DND-41 (cell line): Measurements from ENCODE around the gene HLA-DPB1.

Source experiments
- ATAC-seq: fragments of 200-7000 bp; cut with Tn5 transposase; 3 replicates; pipeline ENCODE4 v1.9.1; 2021; ENCODE audit warnings: low read depth; ENCODE audit not compliant: insufficient read depth
- DNase-seq: peaks from one replicate; pipeline ENCODE4 v3.0.0-alpha.2; 2020
- H2AFZ ChIP-seq: 2 replicates; pipeline ENCODE4 v1.6.0; 2012; ENCODE audit warnings: low read depth, low read length
- H3K27ac ChIP-seq: 2 replicates; pipeline ENCODE4 v1.5.1; 2012; ENCODE audit warnings: low read length, inconsistent platforms
- H3K27me3 ChIP-seq: fragments of 200-600 bp; sonication (generic); 2 replicates; pipeline ENCODE4 v1.6.0; 2012; ENCODE audit warnings: low read length, mild to moderate bottlenecking, inconsistent platforms; ENCODE audit not compliant: insufficient read depth, poor library complexity
- H3K36me3 ChIP-seq: 2 replicates; pipeline ENCODE4 v1.5.1; 2012; ENCODE audit warnings: low read length, inconsistent platforms; ENCODE audit not compliant: insufficient read depth
- H3K4me1 ChIP-seq: 2 replicates; pipeline ENCODE4 v1.5.1; 2012; ENCODE audit warnings: mild to moderate bottlenecking, low read length; ENCODE audit not compliant: insufficient read depth
- H3K4me2 ChIP-seq: 2 replicates; pipeline ENCODE4 v1.6.0; 2012; ENCODE audit warnings: mild to moderate bottlenecking, moderate library complexity, low read length, inconsistent platforms; ENCODE audit not compliant: insufficient read depth
- H3K4me3 ChIP-seq, 2 experiments: fragments of 200-600 bp in 1 of 2; shearing (Covaris generic) in 1 of 2; 2 replicates each; pipeline ENCODE4 v1.5.1; 2012 to 2016; ENCODE audit warnings: inconsistent platforms in 2 of 2, low read length in 2 of 2, mild to moderate bottlenecking in 2 of 2, low read depth in 1 of 2, moderate library complexity in 1 of 2
- H3K79me2 ChIP-seq: 2 replicates; pipeline ENCODE4 v1.6.0; 2012; ENCODE audit warnings: low read length, inconsistent platforms; ENCODE audit not compliant: insufficient read depth
- H3K9ac ChIP-seq: 2 replicates; pipeline ENCODE4 v1.6.0; 2012; ENCODE audit warnings: low read depth, mild to moderate bottlenecking, inconsistent platforms, low read length, moderate library complexity
- H3K9me3 ChIP-seq: 2 replicates; pipeline ENCODE4 v1.5.1; 2012; ENCODE audit warnings: low read length, moderate library complexity, mild to moderate bottlenecking, inconsistent platforms; ENCODE audit not compliant: insufficient read depth, severe bottlenecking
- H4K20me1 ChIP-seq: 2 replicates; pipeline ENCODE4 v1.6.0; 2012; ENCODE audit warnings: low read length; ENCODE audit not compliant: insufficient read depth
- EZH2 ChIP-seq: IDR thresholded peaks from 3 replicates; pipeline ENCODE4 v1.6.1; 2012; ENCODE audit warnings: borderline replicate concordance, low read depth, mild to moderate bottlenecking, moderate library complexity, low read length, inconsistent platforms; ENCODE audit not compliant: severe bottlenecking
- TF ChIP-seq, protein P1 (sequence below): IDR thresholded peaks from 2 replicates; pipeline ENCODE4 v1.5.1; 2012; ENCODE audit warnings: borderline replicate concordance, low read length, moderate library complexity, mild to moderate bottlenecking; ENCODE audit not compliant: poor library complexity, severe bottlenecking; ENCODE audit errors: extremely low read depth

HLA-DPB1 gene

GRCh38 chr6:33080127-33081089 lies 4.6 kb downstream of the HLA-DPB1 start:
- TF ChIP-seq EZH2 = no peak
- TF ChIP-seq, protein P1, sequence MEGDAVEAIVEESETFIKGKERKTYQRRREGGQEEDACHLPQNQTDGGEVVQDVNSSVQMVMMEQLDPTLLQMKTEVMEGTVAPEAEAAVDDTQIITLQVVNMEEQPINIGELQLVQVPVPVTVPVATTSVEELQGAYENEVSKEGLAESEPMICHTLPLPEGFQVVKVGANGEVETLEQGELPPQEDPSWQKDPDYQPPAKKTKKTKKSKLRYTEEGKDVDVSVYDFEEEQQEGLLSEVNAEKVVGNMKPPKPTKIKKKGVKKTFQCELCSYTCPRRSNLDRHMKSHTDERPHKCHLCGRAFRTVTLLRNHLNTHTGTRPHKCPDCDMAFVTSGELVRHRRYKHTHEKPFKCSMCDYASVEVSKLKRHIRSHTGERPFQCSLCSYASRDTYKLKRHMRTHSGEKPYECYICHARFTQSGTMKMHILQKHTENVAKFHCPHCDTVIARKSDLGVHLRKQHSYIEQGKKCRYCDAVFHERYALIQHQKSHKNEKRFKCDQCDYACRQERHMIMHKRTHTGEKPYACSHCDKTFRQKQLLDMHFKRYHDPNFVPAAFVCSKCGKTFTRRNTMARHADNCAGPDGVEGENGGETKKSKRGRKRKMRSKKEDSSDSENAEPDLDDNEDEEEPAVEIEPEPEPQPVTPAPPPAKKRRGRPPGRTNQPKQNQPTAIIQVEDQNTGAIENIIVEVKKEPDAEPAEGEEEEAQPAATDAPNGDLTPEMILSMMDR = no peak
- no peak for ATAC-seq
- DNase-seq = no peak
- Histone ChIP-seq H3K4me1 (no peaks in the 10 kb centered on the region), H3K27me3 (peaks cover 37% of the 10 kb centered on the region), H3K36me3 (no peaks in the 10 kb centered on the region), H3K4me2 (no peak overlapping the region), H3K9me3 (no peaks in the 10 kb centered on the region), H3K79me2 (no peaks in the 10 kb centered on the region), H3K27ac (no peak overlapping the region), H4K20me1 (0 out of 2 replicates have a peak, but pooled peaks cover 2% of the 10 kb centered on the region), H2AFZ (no peak overlapping the region), H3K4me3 (no peak overlapping the region), H3K9ac (no peak overlapping the region)

- Histone ChIP-seq H3K27ac (no peak overlapping the region), H3K4me1 (no peaks in the 10 kb centered on the region), H2AFZ (no peak overlapping the region), H3K4me2 (no peak overlapping the region), H3K79me2 (no peaks in the 10 kb centered on the region), H3K36me3 (no peaks in the 10 kb centered on the region), H3K4me3 (no peak overlapping the region), H3K27me3 (peaks cover 35% of the 10 kb centered on the region), H4K20me1 (0 out of 2 replicates have a peak, but pooled peaks cover 2% of the 10 kb centered on the region), H3K9ac (no peak overlapping the region), H3K9me3 (no peaks in the 10 kb centered on the region)
- DNase-seq (no peak), ATAC-seq (no peak)
- TF ChIP-seq, protein P1 = no peak
- no peak for TF ChIP-seq EZH2
Observed at GRCh38 chr6:33081098-33081824, 5.5 kb downstream of the HLA-DPB1 start.

DNA sequence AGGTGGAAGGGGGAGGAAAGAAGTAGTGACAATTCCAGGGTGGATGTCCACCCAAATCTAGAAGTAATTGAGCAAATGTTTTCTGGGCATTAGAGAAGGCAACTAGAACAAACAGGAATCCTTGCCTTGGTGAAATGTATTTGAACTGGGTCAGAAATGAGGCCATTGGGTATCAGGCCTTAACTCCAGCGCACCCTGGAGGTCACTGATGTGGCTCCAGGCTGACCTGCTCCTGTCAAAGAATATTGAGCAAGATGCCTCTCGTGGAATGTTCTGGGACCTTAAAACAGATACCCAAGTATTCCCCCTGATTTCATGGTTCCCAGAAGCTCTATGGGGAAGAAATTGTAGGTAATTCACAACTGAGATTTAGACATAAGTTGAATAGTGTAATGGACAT lies 6.9 kb downstream of the HLA-DPB1 start:
- no peak for ATAC-seq

More for the DNA sequence above, 6.9 kb downstream of the HLA-DPB1 start:
- Histone ChIP-seq H3K4me2 (no peak overlapping the region), H2AFZ (no peak overlapping the region), H3K27ac (no peak overlapping the region), H3K4me1 (no peaks in the 10 kb centered on the region), H4K20me1 (0 out of 2 replicates have a peak, but pooled peaks cover 2% of the 10 kb centered on the region), H3K4me3 (no peak overlapping the region), H3K9ac (no peak overlapping the region), H3K36me3 (no peaks in the 10 kb centered on the region), H3K27me3 (peaks cover 39% of the 10 kb centered on the region), H3K79me2 (no peaks in the 10 kb centered on the region), H3K9me3 (no peaks in the 10 kb centered on the region)
- TF ChIP-seq, protein P1 = peak; percentile 30
- no peak for TF ChIP-seq EZH2
- no peak for DNase-seq
